GM12801 (cell line): ENCODE data around the gene GABRP.

Source experiments
- CTCF ChIP-seq: IDR thresholded peaks from one replicate; pipeline ENCODE4 v1.5.1; 2011; ENCODE audit warnings: control low read depth; ENCODE audit not compliant: insufficient read length; ENCODE audit errors: extremely low read depth

The GABRP gene

GRCh38 chr5:170749911-170750431, 33.6 kb upstream of the GABRP start:
- no peak for TF ChIP-seq CTCF

- TF ChIP-seq CTCF, result no peak
Observed at GRCh38 chr5:170750791-170751190, 32.7 kb upstream of the GABRP start.

GRCh38 chr5:170751631-170752030, 31.9 kb upstream of the GABRP start:
- no peak for TF ChIP-seq CTCF

- TF ChIP-seq CTCF, result no peak
Observed at GRCh38 chr5:170752257-170753215, 31.0 kb upstream of the GABRP start.

- TF ChIP-seq CTCF, result no peak
Observed at GRCh38 chr5:170753311-170753710, 30.2 kb upstream of the GABRP start.

GRCh38 chr5:170755679-170756456, 27.7 kb upstream of the GABRP start:
- no peak for TF ChIP-seq CTCF

- no peak for TF ChIP-seq CTCF
Observed at GRCh38 chr5:170756691-170757090, 26.8 kb upstream of the GABRP start.
